HG03060 (cell line): ENCODE measurements around the gene TUBA3D.
A peak's percentile ranks its signal among the peaks of the same experiment; 100 is the strongest.
"Not testable (repeated sequence)": the region's sequence is repeated elsewhere in the genome, so short reads cannot be mapped to it uniquely, and the experiment has no call there.

Experiments
- ATAC-seq: cut with Tn5 transposase; IDR thresholded peaks from one replicate; pipeline ENCODE4 v1.9.1; 2021; ENCODE audit warnings: low read depth, moderate number of reproducible peaks; ENCODE audit not compliant: unreplicated experiment

Gene TUBA3D

DNA sequence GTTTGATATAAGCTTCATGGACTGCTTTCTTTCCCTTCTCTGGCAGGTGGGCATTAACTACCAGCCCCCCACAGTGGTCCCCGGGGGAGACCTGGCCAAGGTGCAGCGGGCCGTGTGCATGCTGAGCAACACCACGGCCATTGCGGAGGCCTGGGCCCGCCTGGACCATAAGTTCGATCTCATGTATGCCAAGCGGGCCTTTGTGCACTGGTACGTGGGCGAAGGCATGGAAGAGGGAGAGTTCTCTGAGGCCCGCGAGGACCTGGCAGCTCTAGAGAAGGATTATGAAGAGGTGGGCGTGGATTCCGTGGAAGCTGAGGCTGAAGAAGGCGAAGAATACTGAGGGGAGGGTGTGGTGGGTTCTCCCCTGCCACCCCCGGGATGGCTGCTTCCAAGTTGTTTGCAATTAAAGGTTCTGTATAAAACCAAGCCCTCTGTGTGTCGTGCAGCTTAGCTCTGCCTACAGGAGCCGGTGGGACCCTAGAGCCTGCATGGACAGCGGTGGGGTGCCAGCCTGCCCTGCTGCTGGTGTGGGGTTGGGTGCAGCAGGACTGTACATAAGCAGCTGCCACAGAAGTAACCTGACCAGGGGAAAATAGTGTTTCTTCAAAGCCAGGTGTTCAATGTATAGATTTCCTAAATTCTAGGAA lies 6.7 kb downstream of the TUBA3D start:
- ATAC-seq, result not testable (repeated sequence)

GRCh38 chr2:131483981-131484820 lies 8.3 kb downstream of the TUBA3D start:
- ATAC-seq, result not testable (repeated sequence)

DNA sequence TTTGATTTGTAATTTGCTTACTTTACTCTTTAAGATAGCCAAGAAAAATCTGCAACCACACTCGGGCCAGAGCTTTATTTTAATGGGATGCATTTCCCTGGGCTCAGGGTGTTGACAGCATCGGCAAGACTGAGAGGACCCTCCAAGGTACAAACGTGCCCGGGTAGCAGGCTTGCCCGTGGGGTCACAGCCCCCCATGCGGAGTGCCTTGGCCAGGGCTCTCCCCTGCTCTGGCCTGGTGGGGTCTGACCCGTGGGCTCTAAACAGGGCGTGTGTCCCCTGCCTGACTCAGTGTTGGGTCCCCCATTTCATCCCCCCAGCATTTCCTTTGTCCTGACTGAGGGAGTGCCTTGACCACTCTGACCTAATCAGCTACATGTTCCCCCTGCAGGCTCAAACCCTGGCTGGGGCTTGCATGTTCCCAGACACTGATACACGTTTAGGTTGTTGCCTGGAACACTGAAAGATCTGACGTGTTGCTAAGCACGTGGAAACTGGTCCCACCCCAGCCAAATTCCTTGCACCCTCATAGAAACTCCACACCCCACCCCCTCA lies 9.1 kb downstream of the TUBA3D start:
- not testable (repeated sequence) for ATAC-seq

DNA sequence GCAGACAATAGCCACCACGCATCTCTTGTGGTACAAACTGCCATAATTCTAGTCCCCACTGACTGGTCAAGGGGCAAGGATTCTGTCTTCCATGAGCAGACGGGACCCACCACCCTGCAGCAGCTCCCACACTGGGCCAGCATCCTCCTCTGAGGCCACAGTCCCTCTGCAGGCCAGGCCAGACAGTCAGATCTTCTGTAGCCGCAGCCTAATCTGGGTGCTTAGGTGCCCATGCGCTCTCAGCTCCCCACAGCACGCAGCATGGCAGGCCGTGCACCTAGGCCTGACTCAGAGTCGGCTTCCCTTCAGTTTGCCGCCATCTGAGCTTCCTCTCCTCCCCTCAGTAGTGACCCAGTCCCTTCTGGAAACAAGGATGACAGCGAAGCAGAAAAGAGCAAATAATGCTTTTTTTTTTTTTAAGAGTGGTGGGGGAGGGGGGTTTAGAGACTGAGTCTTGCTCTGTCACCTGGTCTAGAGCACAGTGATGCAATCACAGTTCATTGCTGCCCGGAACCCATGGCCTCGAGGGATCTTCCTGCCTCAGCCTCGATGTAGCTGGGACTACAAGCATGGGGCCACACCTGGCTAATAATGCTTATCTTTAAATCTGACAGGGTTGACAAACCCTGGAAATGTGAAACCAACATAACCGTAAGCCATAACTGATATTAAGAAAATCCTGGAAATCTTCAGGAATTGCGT lies 10.4 kb downstream of the TUBA3D start:
- ATAC-seq, result not testable (repeated sequence)

- ATAC-seq, result no peak
These were observed 12.6 kb downstream of the TUBA3D start for GRCh38 chr2:131488306-131489205.

DNA sequence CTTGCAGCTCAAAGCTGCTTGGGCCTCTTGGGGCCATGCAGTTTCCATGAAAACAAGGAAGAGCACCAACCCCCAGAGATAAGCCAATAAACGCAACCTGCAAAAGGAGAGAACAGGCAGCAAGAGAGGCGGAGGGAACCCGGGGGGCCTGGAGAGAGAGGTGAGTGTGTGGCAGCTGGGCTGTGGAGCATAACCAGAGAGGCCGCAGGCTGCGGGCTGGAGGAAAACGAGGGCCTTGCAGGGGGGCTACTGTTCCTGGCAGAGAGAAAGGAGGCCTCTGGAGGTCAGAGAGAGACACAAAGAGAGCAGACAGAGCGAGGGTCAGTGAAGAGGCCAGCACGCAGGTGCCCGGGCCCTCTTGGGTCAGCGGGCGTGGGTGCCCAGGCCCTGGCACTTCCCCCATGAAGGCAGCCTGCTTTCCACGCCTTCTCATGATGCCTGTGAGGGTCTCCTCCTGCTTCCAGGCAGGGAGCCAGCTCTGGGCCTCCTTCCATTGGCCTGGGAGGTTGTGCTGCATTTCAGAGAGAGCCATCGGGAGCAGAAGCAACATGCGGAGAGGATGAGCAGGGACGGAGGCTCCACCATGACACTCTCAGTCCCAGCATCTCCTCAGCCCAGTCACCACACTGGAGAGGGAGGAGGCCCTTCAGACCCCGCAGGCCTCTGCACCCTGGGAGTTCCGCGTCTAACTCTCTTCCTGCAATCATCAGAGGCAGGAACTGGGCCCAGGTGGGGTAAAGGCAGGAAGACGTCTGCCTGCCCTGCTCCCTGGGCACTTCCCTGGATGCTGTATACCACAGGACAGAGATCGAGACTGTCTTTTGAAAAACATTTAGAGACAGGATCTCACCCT lies 14.9 kb downstream of the TUBA3D start:
- not testable (repeated sequence) for ATAC-seq

DNA sequence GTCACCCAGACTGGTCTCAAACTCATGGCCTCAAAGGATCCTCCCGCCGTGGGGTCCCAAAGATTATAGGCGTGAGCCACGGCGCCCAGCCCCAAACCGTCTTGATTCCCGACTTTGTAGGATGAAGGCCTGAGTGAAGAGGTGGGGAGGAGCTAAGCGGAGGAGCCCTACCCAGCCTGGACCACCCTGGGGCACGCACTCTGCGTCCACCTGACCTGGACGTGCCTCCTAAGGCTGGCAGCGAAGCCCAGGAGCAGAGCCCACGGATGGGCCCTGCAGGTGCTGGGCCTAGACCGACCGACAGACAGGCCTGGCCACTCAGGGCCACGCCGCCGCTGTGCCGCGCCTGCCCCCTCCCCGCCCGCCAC lies 15.5 kb downstream of the TUBA3D start:
- not testable (repeated sequence) for ATAC-seq

- peak; percentile 4 for ATAC-seq
These were observed 16.1 kb downstream of the TUBA3D start, which contains the start of gene MZT2A for GRCh38 chr2:131492015-131492417. Gene MZT2A, minus strand, starts transcription at chr2:131492397. Its CDS starts 21 bp downstream, at chr2:131492376.

GRCh38 chr2:131492418-131493198 lies 16.7 kb downstream of the TUBA3D start:
- peak; percentile 47 for ATAC-seq

- ATAC-seq, result peak; percentile 3
These were observed 17.5 kb downstream of the TUBA3D start for GRCh38 chr2:131493199-131493968.

- ATAC-seq, result not testable (repeated sequence)
These were observed 19.6 kb downstream of the TUBA3D start for GRCh38 chr2:131495506-131495905.

GRCh38 chr2:131498321-131498973 lies 22.5 kb downstream of the TUBA3D start:
- peak; percentile 96 for ATAC-seq

DNA sequence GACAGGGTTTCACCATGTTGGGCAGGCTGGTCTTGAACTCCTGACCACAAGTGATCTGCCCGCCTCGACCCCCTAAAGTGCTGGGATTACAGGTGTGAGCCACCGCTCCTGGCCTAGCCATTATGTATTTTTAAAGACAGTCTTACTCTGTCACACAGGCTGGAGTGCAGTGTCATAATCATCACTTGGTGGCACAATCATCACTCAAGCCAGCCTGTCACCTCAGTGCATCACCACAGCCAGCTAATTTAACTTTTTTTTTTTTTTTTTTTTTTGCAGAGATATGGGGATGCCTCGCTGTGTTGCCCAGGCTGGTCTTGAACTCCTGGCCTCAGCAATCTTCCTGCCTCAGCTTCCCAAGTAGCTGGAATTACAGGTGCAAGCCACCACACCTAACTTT lies 27.7 kb downstream of the TUBA3D start:
- not testable (repeated sequence) for ATAC-seq

DNA sequence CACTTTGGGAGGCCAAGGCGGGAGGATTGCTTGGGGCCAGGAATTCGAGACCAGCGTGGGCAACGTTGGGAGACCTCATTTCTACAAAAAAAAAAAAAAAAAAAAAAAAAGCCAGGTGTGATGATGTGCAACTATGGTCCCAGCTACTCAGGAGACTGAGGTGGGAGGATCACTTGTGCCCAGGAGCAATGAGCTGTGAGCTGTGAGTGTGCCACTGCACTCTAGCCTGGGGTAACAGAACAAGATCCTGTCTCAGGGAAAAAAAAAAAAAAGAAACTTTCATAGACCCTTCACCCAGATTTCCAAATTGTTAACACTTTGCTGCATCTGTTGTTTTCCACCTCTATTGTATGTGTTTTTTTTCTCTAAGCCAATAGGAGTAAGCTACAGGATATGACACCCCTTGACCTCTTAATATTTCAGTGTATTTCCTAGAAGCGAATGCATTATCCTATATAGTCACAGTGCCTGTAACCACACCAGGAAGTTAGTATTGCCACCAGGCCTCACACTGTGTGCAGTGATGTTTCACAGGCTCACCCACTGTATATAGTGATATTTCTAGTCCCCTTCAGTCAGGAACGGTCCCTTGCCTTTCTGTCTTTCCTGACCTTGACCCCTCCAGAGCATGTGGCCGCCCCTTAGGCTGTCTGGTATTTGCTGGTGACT lies 28.3 kb downstream of the TUBA3D start:
- not testable (repeated sequence) for ATAC-seq

GRCh38 chr2:131509615-131510014 lies 33.7 kb downstream of the TUBA3D start:
- no peak for ATAC-seq

- not testable (repeated sequence) for ATAC-seq
These were observed 35.5 kb downstream of the TUBA3D start for GRCh38 chr2:131511291-131511968.
